ENCODE results near the gene GALNT18. TPM values are rescaled to one million over a fixed set of nuclear protein-coding genes. Genes with fewer than 3 reads are reported as not detected.

The GALNT18 gene
- polyA plus RNA-seq, 3 donors: 9.4 to 16.5 (median 9.6) TPM

- H3K27ac ChIP-seq (ENCODE audit: low read depth, low read length): peak overlapping the region; percentile 26
- WGBS, 3 donors: 71 to 74% (median 72%) methylated on average over 2 of the region's 2 CpGs
These were observed 224.8 kb downstream of the GALNT18 start for GRCh38 chr11:11397036-11397415.

GRCh38 chr11:11396301-11397035 lies 225.3 kb downstream of the GALNT18 start:
- peak overlapping the region; percentile 26 for H3K27ac ChIP-seq (ENCODE audit: low read depth, low read length)
- WGBS, 3 donors: 48 to 65% (median 49%) methylated on average over 11 of the region's 11 CpGs

- 83 to 89% (median 89%) methylated on average over 2 of the region's 2 CpGs for WGBS, 3 donors
- H3K27ac ChIP-seq (ENCODE audit: low read depth, low read length): no peak overlapping the region
These were observed 226.7 kb downstream of the GALNT18 start for GRCh38 chr11:11395126-11395525.

GRCh38 chr11:11394241-11394640 lies 227.6 kb downstream of the GALNT18 start:
- no peak overlapping the region for H3K27ac ChIP-seq (ENCODE audit: low read depth, low read length)

- WGBS, 3 donors: 63 to 82% (median 67%) methylated on average over 13 of the region's 13 CpGs
- no peak overlapping the region for H3K27ac ChIP-seq (ENCODE audit: low read depth, low read length)
These were observed 229.9 kb downstream of the GALNT18 start for GRCh38 chr11:11391796-11392463.

- H3K27ac ChIP-seq (ENCODE audit: low read depth, low read length): no peak overlapping the region
These were observed 230.6 kb downstream of the GALNT18 start for GRCh38 chr11:11391169-11391568.

- H3K27ac ChIP-seq (ENCODE audit: low read depth, low read length): no peak overlapping the region
These were observed 231.6 kb downstream of the GALNT18 start for GRCh38 chr11:11390068-11390771.

GRCh38 chr11:11389238-11389637 lies 232.6 kb downstream of the GALNT18 start:
- 54 to 71% (median 66%) methylated on average over 4 of the region's 4 CpGs for WGBS, 3 donors
- H3K27ac ChIP-seq (ENCODE audit: low read depth, low read length): no peak overlapping the region

More at GRCh38 chr11:11390068-11390771, 231.6 kb downstream of the GALNT18 start:
- 90 to 95% (median 90%) methylated on average over 5 of the region's 5 CpGs for WGBS, 3 donors

GRCh38 chr11:11387622-11388305 lies 234.0 kb downstream of the GALNT18 start:
- H3K27ac ChIP-seq (ENCODE audit: low read depth, low read length): no peak overlapping the region
- WGBS, 3 donors: 78 to 90% (median 84%) methylated on average over 10 of the region's 10 CpGs

GRCh38 chr11:11387207-11387606 lies 234.6 kb downstream of the GALNT18 start:
- H3K27ac ChIP-seq (ENCODE audit: low read depth, low read length): no peak overlapping the region
- 72 to 76% (median 73%) methylated on average over 4 of the region's 4 CpGs for WGBS, 3 donors

- no peak overlapping the region for H3K27ac ChIP-seq (ENCODE audit: low read depth, low read length)
- WGBS, 3 donors: 94 to 100% (median 95%) methylated on average over 2 of the region's 2 CpGs
These were observed 237.0 kb downstream of the GALNT18 start for GRCh38 chr11:11384829-11385228.

- WGBS, 3 donors: 96 to 100% (median 97%) methylated on average over 2 of the region's 2 CpGs
- no peak overlapping the region for H3K27ac ChIP-seq (ENCODE audit: low read depth, low read length)
These were observed 237.8 kb downstream of the GALNT18 start for GRCh38 chr11:11383995-11384394.

- H3K27ac ChIP-seq (ENCODE audit: low read depth, low read length): no peak overlapping the region
- WGBS, 3 donors: 73 to 75% (median 74%) methylated on average over 7 of the region's 7 CpGs
These were observed 238.8 kb downstream of the GALNT18 start for GRCh38 chr11:11382858-11383532.

- H3K27ac ChIP-seq (ENCODE audit: low read depth, low read length): no peak overlapping the region
- WGBS, 3 donors: 79 to 81% (median 80%) methylated on average over 6 of the region's 6 CpGs
These were observed 240.2 kb downstream of the GALNT18 start for GRCh38 chr11:11381471-11382105.

GRCh38 chr11:11380883-11381282 lies 240.9 kb downstream of the GALNT18 start:
- no peak overlapping the region for H3K27ac ChIP-seq (ENCODE audit: low read depth, low read length)
- WGBS, 3 donors: 44 to 80% (median 74%) methylated on average over 3 of the region's 3 CpGs

GRCh38 chr11:11380340-11380739 lies 241.5 kb downstream of the GALNT18 start:
- WGBS, 3 donors: 87 to 95% (median 89%) methylated on average over 2 of the region's 2 CpGs
- no peak overlapping the region for H3K27ac ChIP-seq (ENCODE audit: low read depth, low read length)

GRCh38 chr11:11379661-11380060 lies 242.1 kb downstream of the GALNT18 start:
- WGBS, 3 donors: 90 to 91% (median 90%) methylated on average over 3 of the region's 3 CpGs
- no peak overlapping the region for H3K27ac ChIP-seq (ENCODE audit: low read depth, low read length)

Measured in adipose tissue (tissue), 3 donors.